Left kidney (tissue), 1 donor: Measurements from ENCODE around the gene KRT31. TPM values are rescaled to one million over a fixed set of nuclear protein-coding genes. Genes with fewer than 3 reads are reported as not detected.

Source experiments
- polyA plus RNA-seq: library from polyadenylated mRNA; unstranded; fragments of 120-200 nt; gene quantifications from one replicate; pipeline ENCODE4 v1.2.1, GENCODE V29; 2013; ENCODE audit not compliant: insufficient read length

The KRT31 gene
- polyA plus RNA-seq, 1 donor: not detected

Other genes with a start within 250 kb of the KRT31 start
- not detected for gene KRTAP4-5, start 247.8 kb downstream of the KRT31 start, polyA plus RNA-seq
- not detected for gene KRTAP4-4, start 236.9 kb downstream of the KRT31 start, polyA plus RNA-seq
- gene KRTAP4-3, start 229.4 kb downstream of the KRT31 start, polyA plus RNA-seq: not detected
- gene KRTAP4-2, start 219.4 kb downstream of the KRT31 start, polyA plus RNA-seq: not detected
- gene KRTAP4-1, start 212.7 kb downstream of the KRT31 start, polyA plus RNA-seq: not detected
- gene KRTAP9-1, start 207.7 kb downstream of the KRT31 start, polyA plus RNA-seq: not detected
- gene KRTAP9-2, start 171.0 kb downstream of the KRT31 start, polyA plus RNA-seq: not detected
- not detected for gene KRTAP9-3, start 165.2 kb downstream of the KRT31 start, polyA plus RNA-seq
- not detected for gene KRTAP9-8, start 159.6 kb downstream of the KRT31 start, polyA plus RNA-seq
- not detected for gene KRTAP9-4, start 147.9 kb downstream of the KRT31 start, polyA plus RNA-seq
- gene KRTAP9-9, start 142.2 kb downstream of the KRT31 start, polyA plus RNA-seq: not detected
- 0.42 TPM for gene KRTAP9-6, start 132.2 kb downstream of the KRT31 start, polyA plus RNA-seq
- gene KRTAP9-7, start 121.9 kb downstream of the KRT31 start, polyA plus RNA-seq: not detected
- gene KRTAP29-1, start 94.8 kb downstream of the KRT31 start, polyA plus RNA-seq: not detected
- not detected for gene KRTAP16-1, start 88.3 kb downstream of the KRT31 start, polyA plus RNA-seq
- not detected for gene KRTAP17-1, start 81.9 kb downstream of the KRT31 start, polyA plus RNA-seq
- not detected for gene KRT33A, start 46.8 kb downstream of the KRT31 start, polyA plus RNA-seq
- gene KRT33B, start 27.8 kb downstream of the KRT31 start, polyA plus RNA-seq: not detected
- not detected for gene KRT34, start 15.3 kb downstream of the KRT31 start, polyA plus RNA-seq
- gene KRT37, start 27.0 kb upstream of the KRT31 start, polyA plus RNA-seq: not detected
- not detected for gene KRT38, start 43.4 kb upstream of the KRT31 start, polyA plus RNA-seq
- not detected for gene KRT32, start 69.8 kb upstream of the KRT31 start, polyA plus RNA-seq
- gene KRT35, start 83.5 kb upstream of the KRT31 start, polyA plus RNA-seq: not detected
- not detected for gene KRT36, start 92.3 kb upstream of the KRT31 start, polyA plus RNA-seq
- gene KRT13, start 108.0 kb upstream of the KRT31 start, polyA plus RNA-seq: 0.25 TPM
- 1.8 TPM for gene KRT15, start 121.3 kb upstream of the KRT31 start, polyA plus RNA-seq
- gene KRT19, start 130.7 kb upstream of the KRT31 start, polyA plus RNA-seq: 142 TPM
- not detected for gene KRT9, start 174.5 kb upstream of the KRT31 start, polyA plus RNA-seq
- gene KRT14, start 189.3 kb upstream of the KRT31 start, polyA plus RNA-seq: not detected
- gene KRT16, start 215.2 kb upstream of the KRT31 start, polyA plus RNA-seq: not detected
- gene KRT17, start 227.0 kb upstream of the KRT31 start, polyA plus RNA-seq: 1.1 TPM